Endothelial cell of umbilical vein (primary cell): ENCODE results near the gene TMEM125. TPM values are rescaled to one million over a fixed set of nuclear protein-coding genes. Genes with fewer than 3 reads are reported as not detected.

Experiments used
- BruUV-seq: library from RNA; stranded (reverse); fragments of 400-500 nt; replicated peaks from 2 replicates; lab custom pipeline; 2021; lab: Mats Ljungman, UMichigan
- CTCF ChIA-PET: fragments of 300-600, 350-600 bp; sonication (Branson Sonifier 250); formaldehyde crosslinking; loops from one replicate; lab custom pipeline; 2021; ENCODE audit warnings: antibody characterized with exemption, inconsistent platforms; lab: Charles Lee
- POLR2A ChIA-PET: fragments of 300-600, 350-600 bp; sonication (Branson Sonifier 250); formaldehyde crosslinking; loops from one replicate; lab custom pipeline; 2021; ENCODE audit warnings: antibody characterized with exemption, inconsistent platforms; lab: Charles Lee
- DNase-seq: peaks from one replicate; pipeline ENCODE4 v3.0.0-alpha.2; 2011; ENCODE audit warnings: low read depth, low spot score
- FAIRE-seq: peaks from 2 replicates; lab custom pipeline; 2011; peaks lifted over from hg19 to GRCh38; lab: Jason Lieb, UNC
- H2AFZ ChIP-seq: 2 replicates; pipeline ENCODE4 v1.6.0; 2012; ENCODE audit warnings: low read depth, low read length, control low read depth, inconsistent platforms
- H3K27ac ChIP-seq: 2 replicates; pipeline ENCODE4 v1.5.1; 2011; ENCODE audit warnings: low read depth, mild to moderate bottlenecking, control low read depth, low read length, moderate library complexity; ENCODE audit not compliant: insufficient read depth
- H3K27me3 ChIP-seq, 2 experiments: 2 replicates each; pipeline versions ENCODE4 v1.6.0 to v1.6.1; 2011; ENCODE audit warnings: low read length in 2 of 2, mixed read lengths in 1 of 2; ENCODE audit not compliant: control insufficient read depth in 2 of 2, insufficient read depth in 2 of 2
- H3K36me3 ChIP-seq, 2 experiments: 2 replicates in 1 of 2; 3 replicates in 1 of 2; pipeline ENCODE4 v1.5.1; 2011; ENCODE audit warnings: low read length in 2 of 2, mild to moderate bottlenecking in 1 of 2, moderate library complexity in 1 of 2; ENCODE audit not compliant: control insufficient read depth in 2 of 2, insufficient read depth in 2 of 2; ENCODE audit errors: extremely low read depth in 1 of 2
- H3K4me1 ChIP-seq: 3 replicates; pipeline ENCODE4 v1.5.1; 2011; ENCODE audit warnings: mild to moderate bottlenecking, low read length; ENCODE audit not compliant: control insufficient read depth, insufficient read depth; ENCODE audit errors: extremely low read depth
- H3K4me2 ChIP-seq: 2 replicates; pipeline ENCODE4 v1.6.1; 2011; ENCODE audit warnings: low read length, control low read depth, mixed read lengths; ENCODE audit not compliant: insufficient read depth
- H3K4me3 ChIP-seq, 3 experiments: fragments of 200-600 bp in 1 of 3; sonication (generic), shearing (Covaris generic) in 1 of 3; replicated peaks in 1 of 3; 2 replicates each; pipeline ENCODE4 v1.5.1; 2011 to 2016; ENCODE audit warnings: control low read depth in 3 of 3, low read length in 3 of 3, mild to moderate bottlenecking in 2 of 3, inconsistent platforms in 1 of 3, low read depth in 1 of 3, moderate library complexity in 1 of 3; ENCODE audit not compliant: insufficient read depth in 1 of 3
- H3K79me2 ChIP-seq: 2 replicates; pipeline ENCODE4 v1.6.0; 2012; ENCODE audit warnings: low read length, inconsistent platforms; ENCODE audit not compliant: control insufficient read depth, insufficient read depth
- H3K9ac ChIP-seq: replicated peaks from 2 replicates; pipeline ENCODE3; 2011; ENCODE audit warnings: low read length, control low read depth; ENCODE audit not compliant: insufficient read depth; ENCODE audit errors: extremely low read depth
- H3K9me1 ChIP-seq: replicated peaks from 3 replicates; pipeline ENCODE4 v1.6.0; 2011; ENCODE audit warnings: mild to moderate bottlenecking, low read length; ENCODE audit not compliant: control insufficient read depth, insufficient read depth; ENCODE audit errors: extremely low read depth
- H3K9me3 ChIP-seq: replicated peaks from 2 replicates; pipeline ENCODE4 v1.5.1; 2012; ENCODE audit warnings: low read length, inconsistent platforms; ENCODE audit not compliant: control insufficient read depth, insufficient read depth
- H4K20me1 ChIP-seq: replicated peaks from 2 replicates; pipeline ENCODE3; 2011; ENCODE audit warnings: mild to moderate bottlenecking, low read length; ENCODE audit not compliant: control insufficient read depth, insufficient read depth; ENCODE audit errors: extremely low read depth
- EZH2 ChIP-seq: IDR thresholded peaks from 2 replicates; pipeline ENCODE4 v1.6.1; 2012; ENCODE audit warnings: borderline replicate concordance, low read depth, mild to moderate bottlenecking, moderate library complexity, low read length, inconsistent platforms; ENCODE audit not compliant: severe bottlenecking
- FOS ChIP-seq: IDR thresholded peaks from 2 replicates; pipeline ENCODE4 v1.6.1; 2011; ENCODE audit warnings: mild to moderate bottlenecking, low read length, moderate library complexity, borderline replicate concordance; ENCODE audit not compliant: insufficient read depth
- JUN ChIP-seq: IDR thresholded peaks from 2 replicates; pipeline ENCODE4 v1.6.1; 2011; ENCODE audit warnings: borderline replicate concordance, low read depth; ENCODE audit not compliant: insufficient read length, insufficient read depth
- MYC ChIP-seq: IDR thresholded peaks from one replicate; pipeline ENCODE4 v1.6.1; 2011; ENCODE audit warnings: mild to moderate bottlenecking, low read depth, low read length
- POLR2A ChIP-seq: IDR thresholded peaks from 2 replicates; pipeline ENCODE4 v1.6.1; 2012; ENCODE audit warnings: low read depth, mild to moderate bottlenecking, control low read depth, low read length
- POLR2AphosphoS5 ChIP-seq: IDR thresholded peaks from 2 replicates; pipeline ENCODE4 v1.6.1; 2012; ENCODE audit warnings: low read depth, mild to moderate bottlenecking, control low read depth, low read length, moderate library complexity; ENCODE audit not compliant: insufficient read depth
- dilution Hi-C: fragments of 300-500 bp; cut with MboI; formaldehyde crosslinking; loops from one replicate; pipeline ENCODE4 v1.15.0; 2019; ENCODE audit warnings: low sequenced_read_pairs; ENCODE audit not compliant: extremely low pct_ligation_motif_present
- intact Hi-C: fragments of 100-400 bp; cut with micrococcal nuclease; formaldehyde crosslinking; loops from one replicate; pipeline ENCODE4 v1.10.0; 2022
- polyA plus RNA-seq, 4 experiments: library from polyadenylated mRNA; depleted of rRNA in 3 of 4; stranded (reverse) in 3 of 4; unstranded in 1 of 4; fragments of >200 nt; gene quantifications; 2 replicates each; pipeline versions ENCODE4 v1.2.1 to v1.2.3, GENCODE V29; 2011 to 2012; ENCODE audit warnings: missing spikeins in 1 of 4
- total RNA-seq: library from RNA; stranded (reverse); gene quantifications from 2 replicates; pipeline ENCODE4 v1.2.3, GENCODE V29; 2021
- TF ChIP-seq, protein P1 (sequence below), 2 donors: IDR thresholded peaks; 1 replicate in 1 of 2; 2 replicates in 1 of 2; pipeline ENCODE4 v1.5.1; 2011; ENCODE audit warnings: low read length in 2 of 2, mild to moderate bottlenecking in 2 of 2, moderate library complexity in 2 of 2, control low read depth in 1 of 2, inconsistent platforms in 1 of 2, low read depth in 1 of 2; ENCODE audit not compliant: insufficient read depth in 1 of 2; ENCODE audit errors: extremely low read depth in 1 of 2

Gene TMEM125
- total and polyA plus RNA-seq, 2 donors (not counting 3 experiments of a cell fraction or from before 2014, with no cell fraction given), result 0.17 TPM; not detected in 1

DNA sequence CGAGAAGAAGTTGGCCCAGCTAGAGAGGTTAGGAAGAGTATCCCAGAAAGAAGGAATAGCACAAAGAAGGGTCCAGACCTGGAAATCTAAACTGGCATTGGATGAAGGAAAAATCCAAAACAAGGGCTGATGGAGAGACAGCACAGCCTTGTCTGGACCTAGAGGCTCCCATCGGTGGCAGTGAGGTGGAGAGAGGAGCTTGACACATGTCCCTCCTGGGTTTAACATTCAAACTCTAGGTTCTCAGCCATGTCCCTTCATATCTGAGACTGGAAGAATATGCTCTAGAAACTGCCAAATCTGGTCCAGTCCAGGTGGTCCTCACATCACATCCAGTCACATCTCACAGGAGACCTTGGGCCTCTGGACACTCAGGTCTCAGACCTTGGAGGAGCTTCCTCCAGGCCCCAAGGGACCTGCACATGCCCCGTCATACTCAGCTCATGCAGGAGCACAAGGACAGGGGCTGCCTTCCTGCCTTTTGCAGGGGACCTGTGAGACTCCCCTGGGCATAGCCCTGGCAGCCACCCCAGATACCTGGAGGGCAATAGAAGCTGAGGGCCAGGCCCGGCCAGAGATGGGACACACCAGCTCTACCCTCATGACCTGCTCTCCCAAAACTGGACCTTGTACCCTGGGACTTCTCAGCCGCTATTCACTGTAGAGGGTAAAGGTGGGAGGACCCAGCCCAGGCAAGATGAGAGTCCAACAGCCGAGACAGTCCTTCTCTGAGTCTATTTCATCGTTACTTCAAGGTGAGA lies 7.5 kb downstream of the TMEM125 start:
- no peaks in the 10 kb centered on the region for H4K20me1 ChIP-seq
- no peak overlapping the region for H3K9ac ChIP-seq
- no peaks in the 10 kb centered on the region for H3K9me1 ChIP-seq
- H3K36me3 ChIP-seq, result no peaks in the 10 kb centered on the region
- ChIA-PET POLR2A (no interaction called here), CTCF (interaction anchor here (1.6 kb wide), 1 partner anchor 106 kb away, joined by 4 read pairs; no protein-coding TSS in a partner anchor)
- no peaks in the 10 kb centered on the region for H3K79me2 ChIP-seq
- no peak for FAIRE-seq
- H3K4me2 ChIP-seq, result no peak overlapping the region
- no peaks in the 10 kb centered on the region for H3K9me3 ChIP-seq
- intact Hi-C loops, result no loop called here
- H3K4me3 ChIP-seq, result no peak overlapping the region
- no peak overlapping the region for H2AFZ ChIP-seq
- BruUV-seq, result no TSS peak
- no peak for DNase-seq
- no peak for TF ChIP-seq JUN
- TF ChIP-seq, protein P1, sequence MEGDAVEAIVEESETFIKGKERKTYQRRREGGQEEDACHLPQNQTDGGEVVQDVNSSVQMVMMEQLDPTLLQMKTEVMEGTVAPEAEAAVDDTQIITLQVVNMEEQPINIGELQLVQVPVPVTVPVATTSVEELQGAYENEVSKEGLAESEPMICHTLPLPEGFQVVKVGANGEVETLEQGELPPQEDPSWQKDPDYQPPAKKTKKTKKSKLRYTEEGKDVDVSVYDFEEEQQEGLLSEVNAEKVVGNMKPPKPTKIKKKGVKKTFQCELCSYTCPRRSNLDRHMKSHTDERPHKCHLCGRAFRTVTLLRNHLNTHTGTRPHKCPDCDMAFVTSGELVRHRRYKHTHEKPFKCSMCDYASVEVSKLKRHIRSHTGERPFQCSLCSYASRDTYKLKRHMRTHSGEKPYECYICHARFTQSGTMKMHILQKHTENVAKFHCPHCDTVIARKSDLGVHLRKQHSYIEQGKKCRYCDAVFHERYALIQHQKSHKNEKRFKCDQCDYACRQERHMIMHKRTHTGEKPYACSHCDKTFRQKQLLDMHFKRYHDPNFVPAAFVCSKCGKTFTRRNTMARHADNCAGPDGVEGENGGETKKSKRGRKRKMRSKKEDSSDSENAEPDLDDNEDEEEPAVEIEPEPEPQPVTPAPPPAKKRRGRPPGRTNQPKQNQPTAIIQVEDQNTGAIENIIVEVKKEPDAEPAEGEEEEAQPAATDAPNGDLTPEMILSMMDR (IDR thresholded peaks at IDR 0.05; ENCODE audit: extremely low read depth in 1 of 2, insufficient read depth in 1 of 2, low read depth in 1 of 2, low read length in 2 of 2), result no peak
- no peak for TF ChIP-seq FOS
- TF ChIP-seq POLR2AphosphoS5, result no peak
- TF ChIP-seq POLR2A, result no peak
- no peak for TF ChIP-seq MYC
- no peak for TF ChIP-seq EZH2
- peaks cover 3% of the 10 kb centered on the region for H3K4me1 ChIP-seq
- H3K27me3 ChIP-seq, result no peaks in the 10 kb centered on the region
- dilution Hi-C loops, result no loop called here
- H3K27ac ChIP-seq, result no peak overlapping the region
